Loucy (cell line): ENCODE data around the gene CHCT1.

Source experiments
- EZH2phosphoT487 ChIP-seq: fragments of 200-600 bp; IDR thresholded peaks from 2 replicates; pipeline ENCODE4 v1.6.1; 2018; ENCODE audit warnings: antibody characterized with exemption, mild to moderate bottlenecking, moderate library complexity, borderline replicate concordance
- TF ChIP-seq, protein P1 (sequence below): fragments of 200-600 bp; sonication (generic); conservative IDR thresholded peaks from 2 replicates; pipeline ENCODE4 v1.5.1; 2014; ENCODE audit warnings: mild to moderate bottlenecking, antibody characterized with exemption, low read length

DNA sequence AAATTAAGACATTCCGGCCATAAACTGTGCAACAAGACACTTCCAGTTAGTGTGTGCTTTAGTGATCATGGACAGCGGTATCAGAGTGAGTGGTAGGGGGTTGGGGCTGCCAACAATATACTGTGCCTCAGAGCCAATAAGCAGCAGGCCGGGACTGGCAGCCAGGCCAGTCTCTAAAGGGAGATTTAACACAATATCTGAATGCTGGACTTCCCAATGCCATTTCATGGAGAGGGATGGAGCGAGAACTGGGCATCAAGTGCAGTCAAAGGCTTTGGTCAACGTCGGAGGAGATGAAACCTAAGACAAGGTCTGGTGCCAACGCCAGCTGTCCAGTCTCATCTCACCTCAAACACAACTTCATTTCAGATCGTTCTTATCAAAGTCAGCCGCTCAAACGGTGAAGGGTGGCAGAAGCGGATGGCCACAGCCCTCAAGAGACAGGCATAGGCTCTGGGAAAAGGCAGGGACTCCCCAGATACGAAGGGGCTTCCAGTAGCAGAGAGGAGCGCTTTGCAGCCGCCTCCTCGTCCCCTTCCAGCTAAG is 31.3 kb upstream of the CHCT1 start:
- TF ChIP-seq, protein P1, sequence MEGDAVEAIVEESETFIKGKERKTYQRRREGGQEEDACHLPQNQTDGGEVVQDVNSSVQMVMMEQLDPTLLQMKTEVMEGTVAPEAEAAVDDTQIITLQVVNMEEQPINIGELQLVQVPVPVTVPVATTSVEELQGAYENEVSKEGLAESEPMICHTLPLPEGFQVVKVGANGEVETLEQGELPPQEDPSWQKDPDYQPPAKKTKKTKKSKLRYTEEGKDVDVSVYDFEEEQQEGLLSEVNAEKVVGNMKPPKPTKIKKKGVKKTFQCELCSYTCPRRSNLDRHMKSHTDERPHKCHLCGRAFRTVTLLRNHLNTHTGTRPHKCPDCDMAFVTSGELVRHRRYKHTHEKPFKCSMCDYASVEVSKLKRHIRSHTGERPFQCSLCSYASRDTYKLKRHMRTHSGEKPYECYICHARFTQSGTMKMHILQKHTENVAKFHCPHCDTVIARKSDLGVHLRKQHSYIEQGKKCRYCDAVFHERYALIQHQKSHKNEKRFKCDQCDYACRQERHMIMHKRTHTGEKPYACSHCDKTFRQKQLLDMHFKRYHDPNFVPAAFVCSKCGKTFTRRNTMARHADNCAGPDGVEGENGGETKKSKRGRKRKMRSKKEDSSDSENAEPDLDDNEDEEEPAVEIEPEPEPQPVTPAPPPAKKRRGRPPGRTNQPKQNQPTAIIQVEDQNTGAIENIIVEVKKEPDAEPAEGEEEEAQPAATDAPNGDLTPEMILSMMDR, result no peak
- TF ChIP-seq EZH2phosphoT487, result no peak
